Keratinocyte (primary cell): ENCODE measurements around the gene C2orf42. TPM values are rescaled to one million over a fixed set of nuclear protein-coding genes. Genes with fewer than 3 reads are reported as not detected.
"Not testable (repeated sequence)": the region's sequence is repeated elsewhere in the genome, so short reads cannot be mapped to it uniquely, and the experiment has no call there.

Experiments
- DNase-seq: peaks from one replicate; pipeline ENCODE4 v3.0.0-alpha.2; 2011; ENCODE audit warnings: low read depth, missing footprints, low spot score
- FAIRE-seq: peaks from 2 replicates; lab custom pipeline; 2011; peaks lifted over from hg19 to GRCh38; lab: Jason Lieb, UNC
- H2AFZ ChIP-seq: 2 replicates; pipeline ENCODE4 v1.6.0; 2012; ENCODE audit warnings: low read length, control low read depth, inconsistent platforms; ENCODE audit not compliant: control insufficient read depth
- H3K27ac ChIP-seq: 2 replicates; pipeline ENCODE4 v1.5.1; 2011; ENCODE audit warnings: low read length; ENCODE audit not compliant: control insufficient read depth, insufficient read depth
- H3K27me3 ChIP-seq: 3 replicates; pipeline ENCODE4 v1.6.0; 2011; ENCODE audit warnings: low read length; ENCODE audit not compliant: control insufficient read depth, insufficient read depth; ENCODE audit errors: extremely low read depth
- H3K36me3 ChIP-seq, 2 experiments: 2 replicates in 1 of 2; 3 replicates in 1 of 2; pipeline ENCODE4 v1.5.1; 2011; ENCODE audit warnings: low read length in 2 of 2, mild to moderate bottlenecking in 1 of 2; ENCODE audit not compliant: control insufficient read depth in 2 of 2, insufficient read depth in 2 of 2; ENCODE audit errors: extremely low read depth in 1 of 2
- H3K4me1 ChIP-seq: 3 replicates; pipeline ENCODE4 v1.5.1; 2011; ENCODE audit warnings: low read length; ENCODE audit not compliant: control insufficient read depth, insufficient read depth; ENCODE audit errors: extremely low read depth
- H3K4me2 ChIP-seq: 3 replicates; pipeline ENCODE4 v1.6.0; 2011; ENCODE audit warnings: low read depth, low read length; ENCODE audit not compliant: control insufficient read depth, insufficient read depth; ENCODE audit errors: extremely low read depth
- H3K4me3 ChIP-seq, 3 experiments: fragments of 200-600 bp in 1 of 3; sonication (generic) in 1 of 3; 2 replicates in 2 of 3; 3 replicates in 1 of 3; pipeline ENCODE4 v1.5.1; 2011 to 2016; ENCODE audit warnings: low read length in 3 of 3, mild to moderate bottlenecking in 3 of 3, control low read depth in 2 of 3, inconsistent platforms in 1 of 3, low read depth in 1 of 3, mixed read lengths in 1 of 3, mixed run types in 1 of 3, moderate library complexity in 1 of 3; ENCODE audit not compliant: control insufficient read depth in 2 of 3, insufficient read depth in 2 of 3; ENCODE audit errors: extremely low read depth in 1 of 3
- H3K79me2 ChIP-seq: 2 replicates; pipeline ENCODE4 v1.6.0; 2012; ENCODE audit warnings: low read length; ENCODE audit not compliant: control insufficient read depth, insufficient read depth
- H3K9ac ChIP-seq: 3 replicates; pipeline ENCODE4 v1.6.0; 2011; ENCODE audit warnings: low read length; ENCODE audit not compliant: control insufficient read depth, insufficient read depth; ENCODE audit errors: extremely low read depth
- H3K9me1 ChIP-seq: 3 replicates; pipeline ENCODE4 v1.6.0; 2011; ENCODE audit warnings: low read length; ENCODE audit not compliant: control insufficient read depth, insufficient read depth; ENCODE audit errors: extremely low read depth
- H3K9me3 ChIP-seq: 2 replicates; pipeline ENCODE4 v1.5.1; 2012; ENCODE audit warnings: low read depth, low read length; ENCODE audit not compliant: control insufficient read depth
- H4K20me1 ChIP-seq: 3 replicates; pipeline ENCODE4 v1.6.0; 2011; ENCODE audit warnings: low read length; ENCODE audit not compliant: control insufficient read depth, insufficient read depth; ENCODE audit errors: extremely low read depth
- EZH2 ChIP-seq: IDR thresholded peaks from one replicate; pipeline ENCODE4 v1.6.1; 2012; ENCODE audit warnings: inconsistent platforms, mild to moderate bottlenecking, low read length, moderate library complexity
- dilution Hi-C: fragments of 300-500 bp; cut with MboI; formaldehyde crosslinking; loops from one replicate; pipeline ENCODE4 v1.7.0; 2020; ENCODE audit warnings: low sequenced_read_pairs; ENCODE audit not compliant: extremely low pct_ligation_motif_present
- polyA plus RNA-seq, 5 experiments: library from polyadenylated mRNA; depleted of rRNA in 3 of 5; stranded (reverse) in 3 of 5; stranded (forward) in 1 of 5; unstranded in 1 of 5; fragments of >200 nt; gene quantifications; 1 replicate in 1 of 5; 2 replicates in 3 of 5; 3 replicates in 1 of 5; pipeline versions ENCODE4 v1.2.1 to v1.2.3, GENCODE V29; 2011 to 2012; ENCODE audit warnings: missing spikeins in 2 of 5, low read depth in 1 of 5, low replicate concordance in 1 of 5
- TF ChIP-seq, protein P1 (sequence below), 3 experiments: IDR thresholded peaks in 1 of 3; conservative IDR thresholded peaks in 1 of 3; optimal IDR thresholded peaks in 1 of 3; 2 replicates in 2 of 3; 3 replicates in 1 of 3; pipeline versions ENCODE3 to v1.5.1; 2011; ENCODE audit warnings: low read length in 3 of 3, mild to moderate bottlenecking in 3 of 3, moderate library complexity in 2 of 3, control low read depth in 1 of 3, inconsistent platforms in 1 of 3; ENCODE audit not compliant: insufficient read depth in 2 of 3; ENCODE audit errors: extremely low read depth in 1 of 3

Gene C2orf42
- polyA plus RNA-seq, 1 donor (not counting 4 experiments of a cell fraction or from before 2014, with no cell fraction given): 9.3 TPM

DNA sequence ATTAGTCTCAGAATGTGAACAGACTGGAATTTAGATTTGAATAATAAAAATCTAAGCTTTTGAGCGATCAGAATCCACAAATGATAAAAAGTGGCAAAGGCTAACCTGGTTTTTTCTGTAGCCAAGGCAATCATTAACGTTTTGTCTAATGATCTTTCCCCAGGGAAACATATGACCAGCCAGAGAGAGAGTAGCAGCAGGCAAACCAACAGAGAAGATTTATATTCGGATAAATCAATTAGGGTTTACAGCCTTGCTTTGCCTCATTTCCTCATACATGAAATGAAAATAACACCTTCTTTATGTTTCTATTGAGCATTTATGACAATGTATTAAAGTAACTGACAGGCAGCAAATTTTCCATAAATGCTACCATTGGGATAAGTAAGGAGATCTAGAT is 43.1 kb upstream of the C2orf42 start:
- no peak overlapping the region for H3K27ac ChIP-seq
- peaks cover 20% of the 10 kb centered on the region for H3K79me2 ChIP-seq
- no peak overlapping the region for H3K4me3 ChIP-seq
- no peak overlapping the region for H3K9ac ChIP-seq
- no peak for DNase-seq
- H4K20me1 ChIP-seq: no peaks in the 10 kb centered on the region
- no peaks in the 10 kb centered on the region for H3K27me3 ChIP-seq
- H3K9me3 ChIP-seq: no peaks in the 10 kb centered on the region
- no peak overlapping the region for H3K4me2 ChIP-seq
- no peak for FAIRE-seq
- peaks cover 8 to 14% of the 10 kb centered on the region in 2 experiments for H3K36me3 ChIP-seq
- TF ChIP-seq, protein P1, sequence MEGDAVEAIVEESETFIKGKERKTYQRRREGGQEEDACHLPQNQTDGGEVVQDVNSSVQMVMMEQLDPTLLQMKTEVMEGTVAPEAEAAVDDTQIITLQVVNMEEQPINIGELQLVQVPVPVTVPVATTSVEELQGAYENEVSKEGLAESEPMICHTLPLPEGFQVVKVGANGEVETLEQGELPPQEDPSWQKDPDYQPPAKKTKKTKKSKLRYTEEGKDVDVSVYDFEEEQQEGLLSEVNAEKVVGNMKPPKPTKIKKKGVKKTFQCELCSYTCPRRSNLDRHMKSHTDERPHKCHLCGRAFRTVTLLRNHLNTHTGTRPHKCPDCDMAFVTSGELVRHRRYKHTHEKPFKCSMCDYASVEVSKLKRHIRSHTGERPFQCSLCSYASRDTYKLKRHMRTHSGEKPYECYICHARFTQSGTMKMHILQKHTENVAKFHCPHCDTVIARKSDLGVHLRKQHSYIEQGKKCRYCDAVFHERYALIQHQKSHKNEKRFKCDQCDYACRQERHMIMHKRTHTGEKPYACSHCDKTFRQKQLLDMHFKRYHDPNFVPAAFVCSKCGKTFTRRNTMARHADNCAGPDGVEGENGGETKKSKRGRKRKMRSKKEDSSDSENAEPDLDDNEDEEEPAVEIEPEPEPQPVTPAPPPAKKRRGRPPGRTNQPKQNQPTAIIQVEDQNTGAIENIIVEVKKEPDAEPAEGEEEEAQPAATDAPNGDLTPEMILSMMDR (optimal IDR thresholded peaks at IDR 0.05 in 1 of 3, IDR thresholded peaks at IDR 0.05 in 1 of 3, conservative IDR thresholded peaks at IDR 0.05 in 1 of 3; ENCODE audit: extremely low read depth in 1 of 3, insufficient read depth in 2 of 3, low read length in 3 of 3): no peak
- H3K4me1 ChIP-seq: peaks cover 5% of the 10 kb centered on the region
- dilution Hi-C loops: no loop called here
- H3K9me1 ChIP-seq: no peaks in the 10 kb centered on the region
- H2AFZ ChIP-seq: no peak overlapping the region

DNA sequence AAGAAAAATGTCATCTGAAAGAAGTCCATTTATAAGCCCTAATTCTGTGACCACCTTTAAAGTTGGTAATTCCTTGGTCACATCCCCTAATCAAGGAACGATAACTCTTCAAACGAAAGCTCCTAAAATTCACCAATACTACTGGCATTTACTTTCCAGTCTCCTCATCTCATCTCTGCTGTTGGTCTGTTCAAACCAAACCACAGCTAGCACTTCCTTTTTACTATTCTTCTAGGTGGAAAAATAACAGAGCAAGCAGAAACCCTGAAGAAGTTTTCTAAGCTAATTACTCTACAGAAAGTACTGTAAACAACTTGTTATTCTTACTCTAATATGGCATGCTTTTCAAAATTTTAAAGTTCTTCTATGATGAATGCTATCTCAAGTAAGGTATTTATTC is 36.0 kb upstream of the C2orf42 start:
- dilution Hi-C loops: no loop called here
- Histone ChIP-seq H3K79me2 (no peaks in the 10 kb centered on the region), H3K9ac (no peak overlapping the region), H3K4me1 (no peaks in the 10 kb centered on the region), H3K27ac (no peak overlapping the region), H4K20me1 (no peaks in the 10 kb centered on the region), H3K9me3 (no peaks in the 10 kb centered on the region), H3K27me3 (no peaks in the 10 kb centered on the region), H3K4me2 (no peak overlapping the region), H2AFZ (no peak overlapping the region), H3K4me3 (no peak overlapping the region), H3K36me3 (peaks cover 21 to 28% of the 10 kb centered on the region in 2 experiments), H3K9me1 (no peaks in the 10 kb centered on the region)
- TF ChIP-seq, protein P1 (optimal IDR thresholded peaks at IDR 0.05 in 1 of 3, IDR thresholded peaks at IDR 0.05 in 1 of 3, conservative IDR thresholded peaks at IDR 0.05 in 1 of 3; ENCODE audit: extremely low read depth in 1 of 3, insufficient read depth in 2 of 3, low read length in 3 of 3): no peak
- TF ChIP-seq EZH2: no peak
- DNase-seq (no peak), FAIRE-seq (no peak)

DNA sequence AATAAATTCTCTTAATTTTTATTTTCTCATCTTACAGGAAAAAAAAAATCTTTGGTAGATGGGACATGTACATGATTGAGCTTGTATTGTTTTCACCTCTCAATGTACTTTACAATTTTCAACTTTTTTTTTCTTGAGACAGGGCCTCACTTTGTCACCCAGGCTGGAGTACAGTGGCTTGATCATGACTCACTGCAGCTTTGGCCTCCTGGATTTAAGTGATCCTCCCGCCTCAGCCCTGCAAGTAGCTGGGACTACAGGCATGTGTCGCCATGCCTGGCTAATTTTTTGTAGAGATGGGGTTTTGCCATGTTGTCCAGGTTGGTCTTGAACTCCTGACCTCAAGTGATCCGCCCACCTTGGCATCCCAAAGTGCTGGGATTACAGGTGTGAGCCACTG is 32.5 kb upstream of the C2orf42 start:
- H3K9me1 ChIP-seq, H3K9ac ChIP-seq, DNase-seq, H3K4me1 ChIP-seq, H3K4me3 ChIP-seq, H3K27me3 ChIP-seq, H2AFZ ChIP-seq, H3K9me3 ChIP-seq, dilution Hi-C loops, H3K27ac ChIP-seq, H3K4me2 ChIP-seq, FAIRE-seq, H3K79me2 ChIP-seq, H4K20me1 ChIP-seq: not testable (repeated sequence)
- peaks cover 17 to 19% of the 10 kb centered on the region in 2 experiments for H3K36me3 ChIP-seq
